C4-2B (cell line): ENCODE results near the gene DHX58.

ENCODE experiments used
- ZFX ChIP-seq: fragments of 450-650 bp; IDR thresholded peaks from 2 replicates; pipeline ENCODE4 v1.6.1; 2017
- TF ChIP-seq, protein P1 (sequence below): fragments of 450-650 bp; conservative IDR thresholded peaks from 2 replicates; pipeline ENCODE4 v1.5.1; 2017; ENCODE audit warnings: mild to moderate bottlenecking

DNA sequence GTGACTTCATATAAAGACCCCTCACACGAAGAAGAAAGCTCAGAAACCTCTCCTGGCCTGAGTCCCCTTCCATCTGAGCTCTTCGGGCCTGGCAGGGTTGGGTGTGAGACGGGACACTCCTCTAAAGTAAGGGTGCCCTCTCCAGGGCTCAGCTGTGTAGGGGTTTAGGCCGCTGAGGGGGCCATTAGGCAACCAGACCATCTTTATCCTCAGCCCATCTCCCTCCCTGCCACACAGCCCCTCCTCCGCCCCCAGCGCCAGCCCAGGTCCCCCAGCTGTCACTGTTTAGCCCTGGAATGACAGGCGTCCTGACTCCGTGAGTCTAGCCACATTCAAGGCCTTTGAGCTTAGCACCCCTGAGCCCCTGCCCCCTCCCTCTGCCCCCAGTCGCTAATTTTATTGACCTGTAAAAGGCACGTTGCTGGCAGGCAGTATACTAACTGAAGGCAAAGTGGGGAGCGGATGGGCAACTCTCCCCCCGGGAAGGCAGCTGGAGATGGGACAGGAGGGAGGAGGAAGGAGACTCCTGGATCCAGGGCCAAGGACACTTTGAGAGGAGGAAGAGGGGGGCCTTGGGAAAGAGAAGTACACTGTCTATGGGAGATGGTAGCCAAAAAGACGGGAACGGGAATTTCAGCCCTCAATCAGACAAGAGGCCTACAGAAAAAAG, 13.6 kb downstream of the DHX58 start:
- TF ChIP-seq, protein P1, sequence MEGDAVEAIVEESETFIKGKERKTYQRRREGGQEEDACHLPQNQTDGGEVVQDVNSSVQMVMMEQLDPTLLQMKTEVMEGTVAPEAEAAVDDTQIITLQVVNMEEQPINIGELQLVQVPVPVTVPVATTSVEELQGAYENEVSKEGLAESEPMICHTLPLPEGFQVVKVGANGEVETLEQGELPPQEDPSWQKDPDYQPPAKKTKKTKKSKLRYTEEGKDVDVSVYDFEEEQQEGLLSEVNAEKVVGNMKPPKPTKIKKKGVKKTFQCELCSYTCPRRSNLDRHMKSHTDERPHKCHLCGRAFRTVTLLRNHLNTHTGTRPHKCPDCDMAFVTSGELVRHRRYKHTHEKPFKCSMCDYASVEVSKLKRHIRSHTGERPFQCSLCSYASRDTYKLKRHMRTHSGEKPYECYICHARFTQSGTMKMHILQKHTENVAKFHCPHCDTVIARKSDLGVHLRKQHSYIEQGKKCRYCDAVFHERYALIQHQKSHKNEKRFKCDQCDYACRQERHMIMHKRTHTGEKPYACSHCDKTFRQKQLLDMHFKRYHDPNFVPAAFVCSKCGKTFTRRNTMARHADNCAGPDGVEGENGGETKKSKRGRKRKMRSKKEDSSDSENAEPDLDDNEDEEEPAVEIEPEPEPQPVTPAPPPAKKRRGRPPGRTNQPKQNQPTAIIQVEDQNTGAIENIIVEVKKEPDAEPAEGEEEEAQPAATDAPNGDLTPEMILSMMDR, result no peak
- no peak for TF ChIP-seq ZFX
